ENCODE data around the gene FGD4.
"Not testable (repeated sequence)": the region's sequence is repeated elsewhere in the genome, so short reads cannot be mapped to it uniquely, and the experiment has no call there.

Gene FGD4

DNA sequence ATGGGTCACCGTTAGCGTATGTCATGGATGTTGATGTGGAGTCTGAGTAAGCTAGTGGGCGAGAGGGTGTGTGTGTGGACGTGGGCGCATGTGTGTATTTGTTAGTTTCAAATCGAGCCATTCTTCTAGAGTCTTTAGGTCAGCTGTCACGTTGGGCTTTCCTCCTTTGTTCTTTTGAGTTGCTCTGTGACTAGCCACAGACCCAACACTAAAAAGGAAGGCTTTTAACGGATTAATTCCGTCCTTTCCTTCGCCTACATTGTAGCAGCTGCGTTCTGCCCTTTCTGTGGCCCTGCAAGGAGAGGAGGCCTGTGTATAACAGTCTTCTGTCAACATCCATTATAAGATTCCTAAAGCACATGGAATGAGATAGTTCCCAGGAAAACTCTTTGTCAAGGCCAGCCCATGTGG is 162.6 kb downstream of the FGD4 start:
- TF ChIP-seq CTCF (IDR thresholded peaks at IDR 0.05; ENCODE audit: low read depth, low read length) = no peak
- no peak for TF ChIP-seq POLR2A (IDR thresholded peaks at IDR 0.05; ENCODE audit: extremely low read depth, insufficient read length)
- no peak for TF ChIP-seq MYC (IDR thresholded peaks at IDR 0.05; ENCODE audit: low read depth, low read length)
- TF ChIP-seq, protein P1, sequence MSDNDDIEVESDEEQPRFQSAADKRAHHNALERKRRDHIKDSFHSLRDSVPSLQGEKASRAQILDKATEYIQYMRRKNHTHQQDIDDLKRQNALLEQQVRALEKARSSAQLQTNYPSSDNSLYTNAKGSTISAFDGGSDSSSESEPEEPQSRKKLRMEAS (IDR thresholded peaks at IDR 0.05; ENCODE audit: low read depth, low read length) = no peak
- H3K4me3 ChIP-seq (ENCODE audit: low read depth, low read length) = no peak overlapping the region
- no peak for DNase-seq (ENCODE audit: low read depth)

GRCh38 chr12:32562413-32562812 is 163.1 kb downstream of the FGD4 start:
- not testable (repeated sequence) for DNase-seq (ENCODE audit: low read depth)

DNA sequence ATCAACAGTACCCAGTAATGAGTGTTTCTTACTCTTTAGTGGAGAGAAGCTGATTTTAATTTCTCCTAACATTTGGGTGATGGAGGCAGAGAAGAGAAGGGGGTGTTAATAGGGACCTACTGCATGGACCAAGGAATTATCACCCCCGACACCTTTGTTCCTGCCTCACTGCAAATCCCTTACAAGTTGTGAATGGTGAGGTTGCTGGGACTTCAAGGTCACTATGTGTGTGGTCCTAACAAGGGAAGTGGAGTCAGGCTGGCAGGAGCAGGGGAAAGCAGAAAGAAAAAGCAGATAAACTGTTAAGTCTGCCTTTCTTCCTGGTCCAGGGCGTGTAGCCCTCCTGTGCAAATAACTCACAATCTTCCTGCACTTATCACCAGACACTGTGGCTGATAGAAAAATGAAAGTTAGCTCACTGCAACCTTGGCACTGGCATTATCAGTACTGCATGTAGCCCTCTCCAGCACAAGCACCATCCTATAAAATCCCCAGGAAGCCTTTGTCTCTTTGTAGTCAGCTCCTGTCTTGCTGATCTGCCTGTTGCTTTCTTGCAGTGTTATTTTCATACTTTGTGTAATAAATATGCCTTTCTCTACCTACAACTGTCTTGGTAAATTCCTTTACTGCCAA is 167.4 kb downstream of the FGD4 start:
- TF ChIP-seq, protein P1 (IDR thresholded peaks at IDR 0.05; ENCODE audit: low read depth, low read length) = no peak
- TF ChIP-seq CTCF (IDR thresholded peaks at IDR 0.05; ENCODE audit: low read depth, low read length) = no peak
- H3K4me3 ChIP-seq (ENCODE audit: low read depth, low read length) = no peak overlapping the region
- DNase-seq (ENCODE audit: low read depth) = peak; percentile 17

More at GRCh38 chr12:32562413-32562812, 163.1 kb downstream of the FGD4 start:
- not testable (repeated sequence) for H3K4me3 ChIP-seq (ENCODE audit: low read depth, low read length)

DNA sequence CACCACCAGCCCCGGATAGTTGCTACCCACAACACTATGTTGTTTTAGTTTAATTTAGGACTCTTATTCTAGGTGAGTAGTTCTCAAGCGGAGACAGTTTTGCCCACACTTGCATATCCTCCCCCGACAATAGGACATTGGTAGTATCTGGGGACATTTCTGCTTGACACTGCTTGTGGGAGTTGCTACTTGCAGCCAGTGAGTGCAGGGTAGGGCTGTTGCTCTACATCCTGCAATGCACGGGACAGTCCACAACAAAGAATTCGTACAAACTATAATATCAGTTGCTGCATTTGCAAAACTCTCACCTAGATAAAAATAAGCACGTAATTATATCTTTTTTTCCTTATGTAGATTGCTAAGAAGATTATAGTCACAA is 167.9 kb downstream of the FGD4 start:
- peak; percentile 74 for DNase-seq (ENCODE audit: low read depth)
- TF ChIP-seq, protein P1 (IDR thresholded peaks at IDR 0.05; ENCODE audit: low read depth, low read length) = no peak
- TF ChIP-seq CTCF (IDR thresholded peaks at IDR 0.05; ENCODE audit: low read depth, low read length) = no peak
- no peak overlapping the region for H3K4me3 ChIP-seq (ENCODE audit: low read depth, low read length)

DNA sequence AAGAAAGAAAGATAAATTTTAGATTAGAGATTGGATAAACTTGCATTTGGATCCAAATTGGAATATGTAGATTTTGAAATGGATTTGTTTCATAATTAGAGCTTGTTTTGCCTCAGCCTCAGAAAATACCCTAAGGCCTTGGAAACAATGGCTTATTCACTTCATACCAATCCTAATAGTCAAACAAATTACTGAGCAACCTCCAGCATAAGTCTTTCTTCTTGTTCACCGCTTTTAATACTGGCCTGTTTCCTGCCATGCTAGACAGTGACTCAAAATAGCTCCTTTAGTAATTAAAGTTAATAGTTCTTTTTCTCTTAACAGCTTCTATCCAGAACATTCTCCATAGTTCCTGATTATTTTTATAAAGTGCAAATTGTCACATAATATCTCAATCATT is 168.9 kb downstream of the FGD4 start:
- no peak overlapping the region for H3K4me3 ChIP-seq (ENCODE audit: low read depth, low read length)
- DNase-seq (ENCODE audit: low read depth) = no peak
- TF ChIP-seq, protein P1 (IDR thresholded peaks at IDR 0.05; ENCODE audit: low read depth, low read length) = no peak
- TF ChIP-seq MYC (IDR thresholded peaks at IDR 0.05; ENCODE audit: low read depth, low read length) (no peak), CTCF (IDR thresholded peaks at IDR 0.05; ENCODE audit: low read depth, low read length) (no peak), POLR2A (IDR thresholded peaks at IDR 0.05; ENCODE audit: extremely low read depth, insufficient read length) (no peak)

DNA sequence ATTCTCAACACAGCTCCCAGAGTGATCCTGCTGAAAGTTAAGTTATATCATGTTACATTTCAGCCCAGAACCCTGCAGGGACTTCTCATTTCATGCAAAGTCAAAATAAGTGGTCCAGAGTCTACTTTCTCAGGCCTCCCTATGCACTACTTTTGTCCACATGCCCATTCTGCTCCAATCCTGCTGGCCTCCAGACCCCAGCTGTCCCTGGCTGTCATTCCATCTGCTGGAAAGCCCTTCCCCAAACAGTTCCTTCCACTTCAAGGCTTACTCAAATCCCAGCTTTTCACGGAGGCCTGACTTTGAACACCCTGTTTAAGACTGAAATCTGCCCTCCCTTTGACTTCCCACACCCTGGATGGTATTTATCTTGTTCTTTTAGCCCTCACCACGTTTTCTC is 169.9 kb downstream of the FGD4 start:
- TF ChIP-seq MYC (IDR thresholded peaks at IDR 0.05; ENCODE audit: low read depth, low read length) (no peak), CTCF (IDR thresholded peaks at IDR 0.05; ENCODE audit: low read depth, low read length) (no peak), POLR2A (IDR thresholded peaks at IDR 0.05; ENCODE audit: extremely low read depth, insufficient read length) (no peak)
- TF ChIP-seq, protein P1 (IDR thresholded peaks at IDR 0.05; ENCODE audit: low read depth, low read length) = no peak
- no peak overlapping the region for H3K4me3 ChIP-seq (ENCODE audit: low read depth, low read length)
- no peak for DNase-seq (ENCODE audit: low read depth)

All from NB4 (cell line).